GM12878 (cell line): ENCODE results near the gene TPI1. TPM values are rescaled to one million over a fixed set of nuclear protein-coding genes. Genes with fewer than 3 reads are reported as not detected.

Experiments used
- BHLHE40 ChIP-seq, 2 experiments: fragments of 450-650 bp in 1 of 2; IDR thresholded peaks; 2 replicates each; pipeline ENCODE4 v1.6.1; 2011 to 2017; ENCODE audit warnings: low read depth in 2 of 2, borderline replicate concordance in 1 of 2, improper control_type of control experiment in 1 of 2, low read length in 1 of 2, mild to moderate bottlenecking in 1 of 2
- CEBPB ChIP-seq, 2 experiments: fragments of 150-350 bp in 1 of 2; IDR thresholded peaks; 2 replicates each; pipeline ENCODE4 v1.6.1; 2012 to 2014; ENCODE audit warnings: low read depth in 2 of 2, low read length in 2 of 2, borderline replicate concordance in 1 of 2, inconsistent platforms in 1 of 2
- CHD4 ChIP-seq: fragments of 200-600 bp; sonication (generic); IDR thresholded peaks from 2 replicates; pipeline ENCODE4 v1.6.1; 2016; ENCODE audit warnings: mild to moderate bottlenecking
- E2F8 ChIP-seq: fragments of 450-650 bp; IDR thresholded peaks from 2 replicates; pipeline ENCODE4 v1.6.1; 2018; ENCODE audit warnings: mild to moderate bottlenecking, low read depth, moderate library complexity; ENCODE audit not compliant: partially characterized antibody
- FOS ChIP-seq: IDR thresholded peaks from 3 replicates; pipeline ENCODE4 v1.6.1; 2011; ENCODE audit warnings: borderline replicate concordance; ENCODE audit not compliant: insufficient read length; ENCODE audit errors: extremely low read depth
- FOXM1 ChIP-seq: IDR thresholded peaks from 2 replicates; pipeline ENCODE4 v1.6.1; 2012; ENCODE audit warnings: low read depth, mild to moderate bottlenecking, inconsistent platforms, low read length, moderate library complexity
- IRF4 ChIP-seq: IDR thresholded peaks from 2 replicates; pipeline ENCODE4 v1.6.1; 2011; ENCODE audit warnings: low read depth, low read length
- KLF5 ChIP-seq: fragments of 450-650 bp; IDR thresholded peaks from 2 replicates; pipeline ENCODE4 v1.6.1; 2014; ENCODE audit warnings: mild to moderate bottlenecking; ENCODE audit not compliant: partially characterized antibody
- NR2C2 ChIP-seq: IDR thresholded peaks from 2 replicates; pipeline ENCODE4 v1.6.1; 2011; ENCODE audit warnings: borderline replicate concordance, low read depth; ENCODE audit not compliant: control insufficient read depth, insufficient read length
- RB1 ChIP-seq: fragments of 450-650 bp; formaldehyde crosslinking; IDR thresholded peaks from 2 replicates; pipeline ENCODE4 v1.6.1; 2017; ENCODE audit warnings: mild to moderate bottlenecking, borderline replicate concordance
- ZSCAN29 ChIP-seq: fragments of 450-650 bp; IDR thresholded peaks from 2 replicates; pipeline ENCODE4 v1.6.1; 2017; ENCODE audit warnings: mild to moderate bottlenecking, moderate library complexity
- polyA plus RNA-seq, 11 experiments: library from polyadenylated mRNA; depleted of rRNA in 4 of 11; unstranded in 6 of 11; stranded (reverse) in 5 of 11; fragments of >200 nt; fragmentation: Nextera tagmentation in 4 of 11; fragmentation: Illumina TruSeq in 1 of 11; extraction: Ambion mirVana in 4 of 11; extraction: Trizol in 1 of 11; gene quantifications; 1 replicate in 1 of 11; 2 replicates in 10 of 11; pipeline versions ENCODE4 v1.2.1 to v1.2.3, GENCODE V29; 2011 to 2016; ENCODE audit warnings: inconsistent platforms in 2 of 11, missing spikeins in 2 of 11, low read depth in 1 of 11
- total RNA-seq, 4 experiments: library from RNA; depleted of rRNA in 3 of 4; stranded (reverse); fragments of >200 nt in 3 of 4; fragmentation: Illumina TruSeq in 1 of 4; extraction: Trizol in 1 of 4; gene quantifications; 2 replicates each; pipeline versions ENCODE4 v1.2.1 to v1.2.3, GENCODE V29; 2013 to 2021
- TF ChIP-seq, protein P1 (sequence below): fragments of 450-650 bp; IDR thresholded peaks from 2 replicates; pipeline ENCODE4 v1.6.1; 2018; ENCODE audit warnings: borderline replicate concordance, mild to moderate bottlenecking; ENCODE audit not compliant: partially characterized antibody
- TF ChIP-seq, protein P2 (sequence below), 3 experiments: IDR thresholded peaks in 2 of 3; conservative IDR thresholded peaks in 1 of 3; 2 replicates each; pipeline ENCODE4 v1.5.1; 2011; ENCODE audit warnings: low read depth in 3 of 3, low read length in 3 of 3, mild to moderate bottlenecking in 3 of 3, control low read depth in 2 of 3, moderate library complexity in 2 of 3, inconsistent platforms in 1 of 3, mixed read lengths in 1 of 3; ENCODE audit not compliant: control insufficient read depth in 2 of 3, insufficient read depth in 1 of 3; ENCODE audit errors: extremely low read depth in 1 of 3
- TF ChIP-seq, protein P3 (sequence below): IDR thresholded peaks from 2 replicates; pipeline ENCODE4 v1.6.1; 2011; ENCODE audit warnings: low read depth, low read length, improper control_type of control experiment, borderline replicate concordance
- TF ChIP-seq, protein P4 (sequence below): IDR thresholded peaks from 2 replicates; pipeline ENCODE4 v1.6.1; 2011; ENCODE audit warnings: mild to moderate bottlenecking, low read depth, low read length, moderate library complexity; ENCODE audit not compliant: insufficient replicate concordance

TPI1 gene
- total and polyA plus RNA-seq, 10 of the 15 experiments (the other 5 are each of a cell fraction or from before 2014, with no cell fraction given) = 916 to 7,349 (median 1,677) TPM

DNA sequence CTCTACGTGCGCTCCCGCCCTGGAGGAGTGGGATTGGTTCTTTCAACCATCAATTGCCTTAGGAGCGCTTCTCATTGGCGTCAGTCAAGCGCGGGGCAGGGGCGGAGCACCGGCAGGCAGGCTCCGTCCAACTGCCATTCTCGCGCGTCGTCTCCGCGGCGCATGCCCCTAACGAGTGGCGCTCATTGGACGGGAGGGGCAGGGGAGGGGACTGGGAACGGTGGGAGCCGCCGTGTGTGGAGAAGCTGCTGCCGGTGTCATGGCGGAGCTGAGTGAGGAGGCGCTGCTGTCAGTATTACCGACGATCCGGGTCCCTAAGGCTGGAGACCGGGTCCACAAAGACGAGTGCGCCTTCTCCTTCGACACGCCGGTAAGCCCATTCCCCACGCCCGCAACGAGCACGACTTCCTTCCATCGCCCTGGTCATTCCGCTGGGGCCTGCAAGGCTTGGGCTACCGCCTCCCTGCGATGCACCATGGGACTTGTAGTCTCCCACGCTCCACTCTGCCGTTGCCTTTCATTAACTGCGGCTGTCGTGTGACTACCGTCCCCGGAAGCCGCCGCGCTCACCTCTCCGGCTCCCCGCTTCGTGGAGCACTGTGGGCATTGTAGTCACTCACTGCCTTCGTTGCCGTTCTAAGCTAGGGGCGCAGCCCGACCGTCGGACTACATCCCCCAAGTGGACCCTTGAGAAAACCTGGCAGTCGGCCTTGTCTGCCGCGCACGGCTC is 15.2 kb upstream of the TPI1 start, which contains the start of gene USP5 (continued):
- no peak for TF ChIP-seq IRF4
- TF ChIP-seq BHLHE40 (IDR thresholded peaks at IDR 0.05; ENCODE audit: borderline replicate concordance in 1 of 2, low read depth in 2 of 2, low read length in 1 of 2) = peak; percentile 32 to 63; a peak in 3 of 4 replicates
- no peak for TF ChIP-seq FOXM1
- no peak for TF ChIP-seq ZSCAN29
- peak; percentile 82 for TF ChIP-seq E2F8
- TF ChIP-seq, protein P1, sequence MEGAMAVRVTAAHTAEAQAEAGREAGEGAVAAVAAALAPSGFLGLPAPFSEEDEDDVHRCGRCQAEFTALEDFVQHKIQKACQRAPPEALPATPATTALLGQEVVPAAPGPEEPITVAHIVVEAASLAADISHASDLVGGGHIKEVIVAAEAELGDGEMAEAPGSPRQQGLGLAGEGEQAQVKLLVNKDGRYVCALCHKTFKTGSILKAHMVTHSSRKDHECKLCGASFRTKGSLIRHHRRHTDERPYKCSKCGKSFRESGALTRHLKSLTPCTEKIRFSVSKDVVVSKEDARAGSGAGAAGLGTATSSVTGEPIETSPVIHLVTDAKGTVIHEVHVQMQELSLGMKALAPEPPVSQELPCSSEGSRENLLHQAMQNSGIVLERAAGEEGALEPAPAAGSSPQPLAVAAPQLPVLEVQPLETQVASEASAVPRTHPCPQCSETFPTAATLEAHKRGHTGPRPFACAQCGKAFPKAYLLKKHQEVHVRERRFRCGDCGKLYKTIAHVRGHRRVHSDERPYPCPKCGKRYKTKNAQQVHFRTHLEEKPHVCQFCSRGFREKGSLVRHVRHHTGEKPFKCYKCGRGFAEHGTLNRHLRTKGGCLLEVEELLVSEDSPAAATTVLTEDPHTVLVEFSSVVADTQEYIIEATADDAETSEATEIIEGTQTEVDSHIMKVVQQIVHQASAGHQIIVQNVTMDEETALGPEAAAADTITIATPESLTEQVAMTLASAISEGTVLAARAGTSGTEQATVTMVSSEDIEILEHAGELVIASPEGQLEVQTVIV = peak; percentile 85
- TF ChIP-seq CEBPB (IDR thresholded peaks at IDR 0.05; ENCODE audit: borderline replicate concordance in 1 of 2, low read depth in 2 of 2, low read length in 2 of 2) = no peak
- peak; percentile 21; the same call in 1 of the 2 replicates for TF ChIP-seq RB1
- peak; percentile 77 for TF ChIP-seq KLF5
- TF ChIP-seq, protein P2, sequence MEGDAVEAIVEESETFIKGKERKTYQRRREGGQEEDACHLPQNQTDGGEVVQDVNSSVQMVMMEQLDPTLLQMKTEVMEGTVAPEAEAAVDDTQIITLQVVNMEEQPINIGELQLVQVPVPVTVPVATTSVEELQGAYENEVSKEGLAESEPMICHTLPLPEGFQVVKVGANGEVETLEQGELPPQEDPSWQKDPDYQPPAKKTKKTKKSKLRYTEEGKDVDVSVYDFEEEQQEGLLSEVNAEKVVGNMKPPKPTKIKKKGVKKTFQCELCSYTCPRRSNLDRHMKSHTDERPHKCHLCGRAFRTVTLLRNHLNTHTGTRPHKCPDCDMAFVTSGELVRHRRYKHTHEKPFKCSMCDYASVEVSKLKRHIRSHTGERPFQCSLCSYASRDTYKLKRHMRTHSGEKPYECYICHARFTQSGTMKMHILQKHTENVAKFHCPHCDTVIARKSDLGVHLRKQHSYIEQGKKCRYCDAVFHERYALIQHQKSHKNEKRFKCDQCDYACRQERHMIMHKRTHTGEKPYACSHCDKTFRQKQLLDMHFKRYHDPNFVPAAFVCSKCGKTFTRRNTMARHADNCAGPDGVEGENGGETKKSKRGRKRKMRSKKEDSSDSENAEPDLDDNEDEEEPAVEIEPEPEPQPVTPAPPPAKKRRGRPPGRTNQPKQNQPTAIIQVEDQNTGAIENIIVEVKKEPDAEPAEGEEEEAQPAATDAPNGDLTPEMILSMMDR (IDR thresholded peaks at IDR 0.05 in 2 of 3, conservative IDR thresholded peaks at IDR 0.05 in 1 of 3; ENCODE audit: control insufficient read depth in 2 of 3, extremely low read depth in 1 of 3, insufficient read depth in 1 of 3, low read depth in 3 of 3, low read length in 3 of 3) = no peak
- no peak for TF ChIP-seq CHD4
- TF ChIP-seq NR2C2 = no peak
- peak; percentile 74 for TF ChIP-seq FOS
- TF ChIP-seq, protein P3, sequence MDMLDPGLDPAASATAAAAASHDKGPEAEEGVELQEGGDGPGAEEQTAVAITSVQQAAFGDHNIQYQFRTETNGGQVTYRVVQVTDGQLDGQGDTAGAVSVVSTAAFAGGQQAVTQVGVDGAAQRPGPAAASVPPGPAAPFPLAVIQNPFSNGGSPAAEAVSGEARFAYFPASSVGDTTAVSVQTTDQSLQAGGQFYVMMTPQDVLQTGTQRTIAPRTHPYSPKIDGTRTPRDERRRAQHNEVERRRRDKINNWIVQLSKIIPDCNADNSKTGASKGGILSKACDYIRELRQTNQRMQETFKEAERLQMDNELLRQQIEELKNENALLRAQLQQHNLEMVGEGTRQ = peak; percentile 9; the same call in 1 of the 2 replicates
- TF ChIP-seq, protein P4, sequence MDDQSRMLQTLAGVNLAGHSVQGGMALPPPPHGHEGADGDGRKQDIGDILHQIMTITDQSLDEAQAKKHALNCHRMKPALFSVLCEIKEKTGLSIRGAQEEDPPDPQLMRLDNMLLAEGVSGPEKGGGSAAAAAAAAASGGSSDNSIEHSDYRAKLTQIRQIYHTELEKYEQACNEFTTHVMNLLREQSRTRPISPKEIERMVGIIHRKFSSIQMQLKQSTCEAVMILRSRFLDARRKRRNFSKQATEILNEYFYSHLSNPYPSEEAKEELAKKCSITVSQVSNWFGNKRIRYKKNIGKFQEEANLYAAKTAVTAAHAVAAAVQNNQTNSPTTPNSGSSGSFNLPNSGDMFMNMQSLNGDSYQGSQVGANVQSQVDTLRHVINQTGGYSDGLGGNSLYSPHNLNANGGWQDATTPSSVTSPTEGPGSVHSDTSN = peak; percentile 94
